OCI-LY7 (cell line): ENCODE measurements around the gene NFYB.

Experiments
- EZH2phosphoT487 ChIP-seq: fragments of 200-600 bp; sonication (generic); IDR thresholded peaks from 2 replicates; pipeline ENCODE4 v1.6.1; 2018; ENCODE audit warnings: low read depth, borderline replicate concordance, mild to moderate bottlenecking, mixed run types, antibody characterized with exemption, low read length, moderate library complexity, mixed read lengths
- TF ChIP-seq, protein P1 (sequence below): fragments of 200-600 bp; sonication (generic); conservative IDR thresholded peaks from 2 replicates; pipeline ENCODE4 v1.5.1; 2014; ENCODE audit warnings: mild to moderate bottlenecking, antibody characterized with exemption, low read length, moderate library complexity, mixed read lengths

DNA sequence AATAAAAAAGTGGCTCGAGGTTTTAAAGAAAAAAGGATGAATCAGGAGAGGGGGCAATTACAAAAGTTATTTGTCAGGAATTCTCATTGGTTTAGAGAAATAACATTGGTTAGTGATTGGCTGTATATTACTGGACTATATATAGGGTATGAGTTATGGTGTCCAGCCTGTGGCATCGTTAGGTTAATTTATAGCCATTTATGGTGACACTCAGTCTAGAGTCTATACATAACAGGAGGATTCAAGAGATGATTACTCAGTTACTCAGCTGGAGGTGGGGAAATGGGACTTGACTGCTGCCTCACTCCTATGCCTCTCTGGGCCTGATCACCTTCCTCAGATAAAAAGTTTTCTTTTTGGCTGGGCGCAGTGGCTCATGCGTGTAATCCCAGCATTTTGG lies 25.6 kb upstream of the NFYB start:
- TF ChIP-seq, protein P1, sequence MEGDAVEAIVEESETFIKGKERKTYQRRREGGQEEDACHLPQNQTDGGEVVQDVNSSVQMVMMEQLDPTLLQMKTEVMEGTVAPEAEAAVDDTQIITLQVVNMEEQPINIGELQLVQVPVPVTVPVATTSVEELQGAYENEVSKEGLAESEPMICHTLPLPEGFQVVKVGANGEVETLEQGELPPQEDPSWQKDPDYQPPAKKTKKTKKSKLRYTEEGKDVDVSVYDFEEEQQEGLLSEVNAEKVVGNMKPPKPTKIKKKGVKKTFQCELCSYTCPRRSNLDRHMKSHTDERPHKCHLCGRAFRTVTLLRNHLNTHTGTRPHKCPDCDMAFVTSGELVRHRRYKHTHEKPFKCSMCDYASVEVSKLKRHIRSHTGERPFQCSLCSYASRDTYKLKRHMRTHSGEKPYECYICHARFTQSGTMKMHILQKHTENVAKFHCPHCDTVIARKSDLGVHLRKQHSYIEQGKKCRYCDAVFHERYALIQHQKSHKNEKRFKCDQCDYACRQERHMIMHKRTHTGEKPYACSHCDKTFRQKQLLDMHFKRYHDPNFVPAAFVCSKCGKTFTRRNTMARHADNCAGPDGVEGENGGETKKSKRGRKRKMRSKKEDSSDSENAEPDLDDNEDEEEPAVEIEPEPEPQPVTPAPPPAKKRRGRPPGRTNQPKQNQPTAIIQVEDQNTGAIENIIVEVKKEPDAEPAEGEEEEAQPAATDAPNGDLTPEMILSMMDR: no peak
- no peak for TF ChIP-seq EZH2phosphoT487
